ENCODE measurements around the gene LAP3. TPM values are rescaled to one million over a fixed set of nuclear protein-coding genes. Genes with fewer than 3 reads are reported as not detected.
A peak's percentile ranks its signal among the peaks of the same experiment; 100 is the strongest.
"Not testable (repeated sequence)": the region's sequence is repeated elsewhere in the genome, so short reads cannot be mapped to it uniquely, and the experiment has no call there.

The LAP3 gene
- polyA plus RNA-seq, 3 donors = 30.7 to 101 (median 74.3) TPM

DNA sequence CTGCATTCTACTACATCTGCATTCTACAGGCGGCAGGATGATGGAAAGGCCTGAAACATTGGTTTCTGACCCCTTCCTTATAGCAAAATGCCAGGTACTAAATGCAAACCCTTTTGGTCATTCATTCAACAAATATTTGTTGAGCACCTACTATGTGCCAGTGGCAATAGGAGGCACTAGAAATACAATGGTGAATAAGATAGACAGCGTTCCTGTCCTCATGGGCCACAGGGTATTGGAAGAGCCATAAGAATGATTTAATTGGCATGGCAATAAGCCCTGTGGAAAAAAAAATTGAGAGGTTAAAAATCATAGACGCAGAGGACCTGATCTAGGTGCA, 17.3 kb upstream of the LAP3 start:
- WGBS, 3 donors = 90 to 92% (median 92%) methylated on average over 3 of the region's 3 CpGs
- no peak overlapping the region for H3K27ac ChIP-seq (ENCODE audit: low read depth, low read length)

- H3K27ac ChIP-seq (ENCODE audit: low read depth, low read length) = no peak overlapping the region
- 76 to 92% (median 81%) methylated on average over 6 of the region's 6 CpGs for WGBS, 3 donors
Measured at GRCh38 chr4:17560065-17560673, 16.8 kb upstream of the LAP3 start.

DNA sequence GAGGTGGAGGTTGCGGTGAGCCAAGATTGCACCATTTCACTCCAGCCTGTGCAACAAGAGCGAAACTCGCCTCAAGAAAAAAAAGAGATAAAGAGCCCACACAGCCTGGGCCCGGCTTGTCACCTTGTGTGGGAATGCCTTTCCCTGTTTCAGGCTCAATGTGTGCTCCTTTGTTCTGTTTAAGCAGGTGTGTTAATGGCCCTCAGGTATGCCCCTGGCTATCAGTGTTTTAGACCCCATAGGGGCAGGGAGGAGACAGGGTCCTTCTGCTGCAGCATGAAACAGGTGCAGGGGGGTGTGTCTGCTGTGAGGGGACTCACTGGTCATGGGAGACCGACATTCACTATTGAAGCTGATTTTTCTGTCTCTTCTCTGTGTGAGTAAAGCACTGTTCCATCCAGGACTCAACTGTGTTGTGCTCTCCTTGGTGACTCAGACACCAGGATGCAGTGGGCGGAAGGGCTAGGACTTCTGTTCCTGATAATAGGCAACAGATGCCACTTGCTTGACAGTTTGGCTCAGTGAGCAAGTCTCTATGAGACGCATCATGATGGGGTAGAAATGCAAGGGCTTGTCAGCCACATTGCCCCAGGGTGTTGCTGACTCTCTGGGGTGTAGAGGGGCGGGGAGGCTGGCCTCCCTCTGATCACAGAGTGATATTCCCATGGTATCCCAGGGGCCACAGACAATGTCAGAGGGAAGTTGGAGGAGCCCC, 15.6 kb upstream of the LAP3 start:
- WGBS, 3 donors = 78 to 85% (median 84%) methylated on average over 8 of the region's 8 CpGs
- H3K27ac ChIP-seq (ENCODE audit: low read depth, low read length) = no peak overlapping the region

DNA sequence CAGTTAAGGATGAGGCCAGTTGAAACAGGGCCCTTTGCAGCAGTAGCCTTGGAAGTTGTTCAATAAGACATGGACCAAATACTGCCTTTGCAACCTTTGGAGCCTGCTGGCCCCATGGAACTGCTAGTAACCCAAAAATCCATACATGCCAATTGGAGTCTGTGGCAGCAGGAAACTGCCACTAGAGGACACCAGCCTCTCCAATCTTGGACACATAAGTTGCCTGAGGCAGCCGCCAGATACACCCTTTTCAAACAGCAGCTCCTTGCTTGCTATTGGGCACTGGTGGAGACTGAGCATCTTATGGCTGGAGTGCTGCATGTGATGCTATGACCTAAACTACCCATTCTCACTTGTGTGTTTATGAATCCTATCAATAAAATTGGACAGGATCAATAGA, 14.8 kb upstream of the LAP3 start:
- 48 to 77% (median 64%) methylated on average over 1 of the region's 1 CpG for WGBS, 3 donors

DNA sequence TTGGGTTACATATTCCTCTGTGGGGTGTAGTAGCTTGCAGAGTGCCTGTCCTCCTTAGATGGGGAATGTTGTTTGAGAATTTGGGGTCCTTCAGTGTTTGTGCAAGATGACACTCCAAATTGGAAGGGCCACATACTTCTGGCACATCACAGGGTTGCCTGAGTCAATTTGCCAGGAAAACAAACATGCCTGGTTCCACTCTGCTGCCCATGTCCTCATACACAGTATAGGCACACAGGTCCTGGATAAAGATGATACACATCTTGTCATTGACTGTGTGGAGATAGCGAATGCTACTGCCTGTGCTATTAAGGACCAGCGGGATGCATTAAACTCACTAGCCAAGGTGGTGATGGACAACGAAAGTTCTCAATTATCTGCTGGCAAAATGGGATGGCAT, 11.2 kb upstream of the LAP3 start:
- 93 to 95% (median 93%) methylated on average over 3 of the region's 3 CpGs for WGBS, 3 donors
- H3K27ac ChIP-seq (ENCODE audit: low read depth, low read length) = no peak overlapping the region

More for the DNA sequence above, 14.8 kb upstream of the LAP3 start:
- H3K27ac ChIP-seq (ENCODE audit: low read depth, low read length) = no peak overlapping the region

GRCh38 chr4:17567271-17567670, 9.7 kb upstream of the LAP3 start:
- no peak overlapping the region for H3K27ac ChIP-seq (ENCODE audit: low read depth, low read length)
- 77 to 88% (median 87%) methylated on average over 2 of the region's 2 CpGs for WGBS, 3 donors

GRCh38 chr4:17574206-17574605, 2.8 kb upstream of the LAP3 start:
- H3K27ac ChIP-seq (ENCODE audit: low read depth, low read length) = no peak overlapping the region
- WGBS, 3 donors = 89 to 92% (median 91%) methylated on average over 4 of the region's 4 CpGs

- 94 to 97% (median 95%) methylated on average over 12 of the region's 12 CpGs for WGBS, 3 donors
- not testable (repeated sequence) for H3K27ac ChIP-seq (ENCODE audit: low read depth, low read length)
Measured at GRCh38 chr4:17575177-17575576, 1.8 kb upstream of the LAP3 start.

- H3K27ac ChIP-seq (ENCODE audit: low read depth, low read length) = peak overlapping the region; percentile 73
- WGBS, 3 donors = 4 to 9% (median 6%) methylated on average over 25 to 33 of the region's 33 CpGs
Measured at GRCh38 chr4:17577665-17578481, 875 bp downstream of the LAP3 start.

DNA sequence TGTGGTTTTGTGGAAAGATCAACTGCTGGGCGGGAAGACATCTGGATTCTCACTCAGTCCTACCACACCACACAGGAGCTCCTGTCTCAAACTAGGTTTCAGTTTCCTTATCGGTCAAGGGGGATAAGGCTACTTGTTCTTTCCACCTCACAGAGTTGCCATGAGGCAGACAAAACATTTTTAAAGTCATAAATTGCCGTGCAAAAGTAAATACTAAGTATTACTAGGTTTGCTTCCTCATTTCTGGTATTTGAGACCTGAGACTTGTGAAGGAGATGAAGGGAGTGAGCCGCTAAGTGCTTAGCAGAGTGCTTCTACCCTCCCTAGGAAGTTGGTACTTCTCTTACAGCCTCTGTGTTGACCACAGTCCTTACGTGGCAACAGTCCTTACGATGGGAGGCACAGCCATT, 1.5 kb downstream of the LAP3 start:
- WGBS, 3 donors = 30 to 72% (median 40%) methylated on average over 6 of the region's 6 CpGs
- H3K27ac ChIP-seq (ENCODE audit: low read depth, low read length) = no peak overlapping the region

- H3K27ac ChIP-seq (ENCODE audit: low read depth, low read length) = no peak overlapping the region
Measured at GRCh38 chr4:17580969-17581368, 4.0 kb downstream of the LAP3 start.

DNA sequence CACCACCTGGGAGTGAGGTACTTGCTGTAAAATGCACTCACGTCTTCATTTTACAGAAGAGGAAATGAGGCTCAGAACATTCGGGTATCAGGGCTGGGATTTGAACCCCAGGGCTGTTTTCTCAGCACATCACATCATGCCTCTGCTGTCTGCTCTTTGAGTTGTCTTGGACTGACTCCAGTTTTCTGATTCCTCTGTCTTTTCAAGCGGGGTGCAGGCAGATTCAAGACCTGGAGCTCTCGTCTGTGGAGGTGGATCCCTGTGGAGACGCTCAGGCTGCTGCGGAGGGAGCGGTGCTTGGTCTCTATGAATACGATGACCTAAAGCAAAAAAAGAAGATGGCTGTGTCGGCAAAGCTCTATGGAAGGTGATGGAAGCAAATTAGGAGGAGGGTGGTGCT, 6.3 kb downstream of the LAP3 start:
- H3K27ac ChIP-seq (ENCODE audit: low read depth, low read length) = no peak overlapping the region
- WGBS, 3 donors = 89 to 96% (median 92%) methylated on average over 9 of the region's 9 CpGs

More at GRCh38 chr4:17580969-17581368, 4.0 kb downstream of the LAP3 start:
- WGBS, 3 donors = 64 to 80% (median 75%) methylated on average over 7 of the region's 7 CpGs

- H3K27ac ChIP-seq (ENCODE audit: low read depth, low read length) = no peak overlapping the region
- 92 to 95% (median 93%) methylated on average over 4 of the region's 4 CpGs for WGBS, 3 donors
Measured at GRCh38 chr4:17583941-17584340, 6.9 kb downstream of the LAP3 start.

DNA sequence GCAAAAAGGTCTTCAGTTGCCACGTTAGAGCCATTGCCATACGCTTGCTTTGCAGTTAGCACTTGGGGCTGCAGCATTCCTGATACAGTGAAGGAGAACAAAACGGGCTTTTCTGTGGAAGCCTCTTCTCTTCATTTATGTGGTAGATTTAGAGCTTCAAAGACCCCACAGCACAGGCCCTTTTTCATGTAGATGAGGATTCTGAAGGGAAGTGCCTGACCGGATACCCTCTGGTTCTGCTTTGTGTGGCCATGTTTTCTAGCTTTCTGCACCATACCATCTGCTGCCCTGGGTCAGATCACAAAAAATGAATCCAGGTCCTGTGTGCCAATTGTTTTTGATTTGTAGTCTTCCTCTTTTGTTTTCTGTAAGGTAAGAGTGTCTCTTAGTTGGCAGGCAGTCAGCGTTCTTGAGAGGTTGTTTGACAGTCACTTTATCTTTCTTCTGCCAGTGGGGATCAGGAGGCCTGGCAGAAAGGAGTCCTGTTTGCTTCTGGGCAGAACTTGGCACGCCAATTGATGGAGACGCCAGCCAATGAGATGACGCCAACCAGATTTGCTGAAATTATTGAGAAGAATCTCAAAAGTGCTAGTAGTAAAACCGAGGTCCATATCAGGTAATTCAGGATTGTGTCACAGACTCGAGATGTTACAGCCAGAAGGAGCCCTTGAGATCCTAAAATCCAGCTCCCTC, 7.7 kb downstream of the LAP3 start:
- WGBS, 3 donors = 85 to 93% (median 92%) methylated on average over 10 of the region's 10 CpGs
- H3K27ac ChIP-seq (ENCODE audit: low read depth, low read length) = no peak overlapping the region

GRCh38 chr4:17587094-17587822, 10.3 kb downstream of the LAP3 start:
- H3K27ac ChIP-seq (ENCODE audit: low read depth, low read length) = no peak overlapping the region

GRCh38 chr4:17589355-17589754, 12.4 kb downstream of the LAP3 start:
- 93 to 95% (median 94%) methylated on average over 3 of the region's 3 CpGs for WGBS, 3 donors
- no peak overlapping the region for H3K27ac ChIP-seq (ENCODE audit: low read depth, low read length)

More at GRCh38 chr4:17587094-17587822, 10.3 kb downstream of the LAP3 start:
- 77 to 90% (median 89%) methylated on average over 9 of the region's 9 CpGs for WGBS, 3 donors

DNA sequence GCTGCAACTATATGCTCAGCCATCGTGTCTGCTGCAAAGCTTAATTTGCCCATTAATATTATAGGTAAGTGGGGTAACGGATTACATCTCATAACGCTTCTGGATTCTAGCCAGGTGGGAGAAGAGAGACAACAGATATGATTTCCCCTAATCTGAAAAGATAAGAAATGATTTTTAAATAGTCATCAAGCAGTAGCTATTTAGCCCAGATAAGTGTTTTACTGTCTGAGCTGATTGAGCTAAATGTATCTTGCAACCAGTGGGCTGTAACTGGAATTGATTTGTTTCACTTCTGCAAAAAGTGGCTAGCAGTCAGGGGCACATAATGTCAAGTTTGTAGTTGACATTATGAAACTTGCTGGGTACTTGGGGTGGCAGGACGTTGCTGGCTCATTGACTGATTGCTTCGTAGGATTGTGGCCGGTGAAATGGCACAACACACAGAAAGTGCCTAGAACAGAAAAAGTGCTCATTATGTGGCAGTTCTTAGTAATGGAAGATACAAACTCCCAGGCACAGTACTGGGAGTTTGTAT, 18.5 kb downstream of the LAP3 start:
- H3K27ac ChIP-seq (ENCODE audit: low read depth, low read length) = no peak overlapping the region
- WGBS, 3 donors = 75 to 82% (median 79%) methylated on average over 6 of the region's 6 CpGs

DNA sequence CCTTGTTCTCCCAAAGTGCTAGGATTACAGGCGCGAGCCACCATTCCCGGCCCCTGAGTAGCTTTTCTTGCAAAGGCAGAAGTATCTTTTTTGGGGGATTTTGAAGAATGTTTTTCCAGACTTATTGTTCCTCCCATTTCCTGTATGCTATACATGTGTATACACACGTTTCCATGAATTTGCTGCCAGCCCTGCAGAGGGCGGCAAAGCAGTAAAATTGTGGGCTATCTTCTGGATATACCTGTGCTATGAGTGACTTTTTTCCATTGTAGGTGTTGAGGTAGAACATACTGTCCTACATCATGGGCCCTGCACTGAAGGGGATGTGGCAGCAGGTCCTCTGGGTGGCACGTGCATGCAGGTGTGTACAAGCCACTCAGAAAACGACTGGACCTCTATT, 20.5 kb downstream of the LAP3 start:
- H3K27ac ChIP-seq (ENCODE audit: low read depth, low read length) = no peak overlapping the region
- 69 to 80% (median 74%) methylated on average over 7 of the region's 7 CpGs for WGBS, 3 donors
